CD4-positive, alpha-beta T cell treated with Interleukin-12 subunit alpha and Interleukin-12 subunit beta, for 1 hour (primary cell): ENCODE data around the gene CHD6.

ENCODE experiments used
- DNase-seq: peaks from one replicate; pipeline ENCODE4 v3.0.0-alpha.2; 2020

The CHD6 gene

GRCh38 chr20:41363601-41364000 lies 254.6 kb downstream of the CHD6 start:
- no peak for DNase-seq

- DNase-seq, result no peak
Measured at GRCh38 chr20:41362748-41363140, 255.4 kb downstream of the CHD6 start.

GRCh38 chr20:41361757-41362747 lies 256.1 kb downstream of the CHD6 start:
- no peak for DNase-seq

- no peak for DNase-seq
Measured at GRCh38 chr20:41360831-41361756, 257.1 kb downstream of the CHD6 start.

GRCh38 chr20:41359541-41360011 lies 258.6 kb downstream of the CHD6 start:
- DNase-seq, result no peak

- DNase-seq, result no peak
Measured at GRCh38 chr20:41358717-41359116, 259.5 kb downstream of the CHD6 start.

- DNase-seq, result no peak
Measured at GRCh38 chr20:41358230-41358629, 259.9 kb downstream of the CHD6 start.

- no peak for DNase-seq
Measured at GRCh38 chr20:41357424-41358163, 260.6 kb downstream of the CHD6 start.

GRCh38 chr20:41356951-41357350 lies 261.2 kb downstream of the CHD6 start:
- no peak for DNase-seq

GRCh38 chr20:41355598-41356203 lies 262.5 kb downstream of the CHD6 start:
- no peak for DNase-seq

- DNase-seq, result no peak
Measured at GRCh38 chr20:41355192-41355591, 263.0 kb downstream of the CHD6 start.

GRCh38 chr20:41353530-41353929 lies 264.6 kb downstream of the CHD6 start:
- DNase-seq, result no peak

GRCh38 chr20:41352666-41353065 lies 265.5 kb downstream of the CHD6 start:
- DNase-seq, result no peak

GRCh38 chr20:41352106-41352505 lies 266.1 kb downstream of the CHD6 start:
- DNase-seq, result no peak
